Panc1 (cell line): Measurements from ENCODE around the gene NUP50. TPM values are rescaled to one million over a fixed set of nuclear protein-coding genes. Genes with fewer than 3 reads are reported as not detected.

ENCODE experiments used
- ATAC-seq: fragments of 200-7000 bp; cut with Tn5 transposase; 2 replicates; pipeline ENCODE4 v1.9.1; 2020; ENCODE audit warnings: mild to moderate bottlenecking, moderate library complexity
- BruUV-seq: library from RNA; stranded (reverse); fragments of 400-500 nt; replicated peaks from 2 replicates; lab custom pipeline; 2021; lab: Mats Ljungman, UMichigan
- CTCF ChIA-PET: fragments of 300-600 bp; sonication (Branson Sonifier 250); formaldehyde crosslinking; loops from one replicate; lab custom pipeline; 2022; ENCODE audit warnings: antibody characterized with exemption; lab: Charles Lee
- POLR2A ChIA-PET: fragments of 300-600 bp; sonication (Branson Sonifier 250); formaldehyde crosslinking; loops from one replicate; lab custom pipeline; 2022; ENCODE audit warnings: antibody characterized with exemption; lab: Charles Lee
- DNase-seq: peaks from one replicate; pipeline ENCODE4 v3.0.0-alpha.2; 2010; ENCODE audit warnings: low read depth, low spot score
- H3K27ac ChIP-seq: 2 replicates; pipeline ENCODE4 v1.5.1; 2011; ENCODE audit warnings: mild to moderate bottlenecking, low read length, inconsistent platforms
- H3K27me3 ChIP-seq: fragments of 200-500 bp; sonication (Bioruptor generic); 2 replicates; pipeline ENCODE4 v1.6.0; 2014; ENCODE audit warnings: low read length, inconsistent platforms; ENCODE audit not compliant: control insufficient read depth, insufficient read depth
- H3K36me3 ChIP-seq: fragments of 200-500 bp; sonication (Bioruptor generic); 2 replicates; pipeline ENCODE4 v1.5.1; 2014; ENCODE audit warnings: inconsistent platforms, mild to moderate bottlenecking, low read length, moderate library complexity; ENCODE audit not compliant: control insufficient read depth, insufficient read depth
- H3K4me1 ChIP-seq: 2 replicates; pipeline ENCODE4 v1.5.1; 2011; ENCODE audit warnings: inconsistent platforms, mild to moderate bottlenecking, low read length, moderate library complexity; ENCODE audit not compliant: control insufficient read depth, insufficient read depth
- H3K4me3 ChIP-seq, 2 experiments: 2 replicates each; pipeline ENCODE4 v1.5.1; 2011 to 2012; ENCODE audit warnings: low read depth in 2 of 2, low read length in 2 of 2, mild to moderate bottlenecking in 2 of 2, inconsistent platforms in 1 of 2, moderate library complexity in 1 of 2
- H3K9me3 ChIP-seq: fragments of 200-500 bp; sonication (Bioruptor generic); 2 replicates; pipeline ENCODE4 v1.5.1; 2014; ENCODE audit warnings: low read depth, mild to moderate bottlenecking, inconsistent platforms, low read length, moderate library complexity; ENCODE audit not compliant: control insufficient read depth, insufficient read depth
- CTCF ChIP-seq: fragments of 450-650 bp; IDR thresholded peaks from 2 replicates; pipeline ENCODE4 v1.5.1; 2017; ENCODE audit warnings: mild to moderate bottlenecking
- POLR2AphosphoS5 ChIP-seq: IDR thresholded peaks from 2 replicates; pipeline ENCODE4 v1.6.1; 2012; ENCODE audit warnings: mild to moderate bottlenecking, low read depth, low read length, moderate library complexity
- REST ChIP-seq, 2 experiments: IDR thresholded peaks; 2 replicates each; pipeline ENCODE4 v1.6.1; 2011 to 2012; ENCODE audit warnings: low read depth in 2 of 2, control low read depth in 1 of 2, low read length in 1 of 2, mild to moderate bottlenecking in 1 of 2, moderate library complexity in 1 of 2; ENCODE audit not compliant: insufficient read depth in 1 of 2
- SIN3A ChIP-seq: IDR thresholded peaks from 2 replicates; pipeline ENCODE4 v1.6.1; 2012; ENCODE audit warnings: low read depth, mild to moderate bottlenecking, low read length, moderate library complexity, borderline replicate concordance; ENCODE audit not compliant: insufficient read depth
- TCF7L2 ChIP-seq: IDR thresholded peaks from 2 replicates; pipeline ENCODE4 v1.6.1; 2011; ENCODE audit warnings: mild to moderate bottlenecking, low read depth, low read length, inconsistent platforms
- in situ Hi-C: cut with HindIII; loops from 2 replicates; pipeline ENCODE4 v1.10.0; 2016; ENCODE audit warnings: low sequenced_read_pairs, low pct_unique_long_range_greater_than_20kb
- intact Hi-C: fragments of 100-400 bp; cut with micrococcal nuclease; formaldehyde crosslinking; loops from one replicate; pipeline ENCODE4 v1.10.0; 2022; ENCODE audit not compliant: unreplicated experiment
- total RNA-seq: library from RNA; stranded (reverse); gene quantifications from one replicate; pipeline ENCODE4 v1.2.1, GENCODE V29; 2021; ENCODE audit not compliant: unreplicated experiment

NUP50 gene
- total RNA-seq, 1 experiment from 2014 or later = 52.1 TPM

- Histone ChIP-seq H3K4me3 (no peak overlapping the region), H3K4me1 (peaks cover 9% of the 10 kb centered on the region), H3K27ac (no peak overlapping the region), H3K27me3 (no peaks in the 10 kb centered on the region), H3K36me3 (no peaks in the 10 kb centered on the region), H3K9me3 (no peaks in the 10 kb centered on the region)
- ATAC-seq (no peak), DNase-seq (no peak)
- in situ Hi-C loops = no loop called here
- no peak for TF ChIP-seq SIN3A
- no peak for TF ChIP-seq CTCF
- TF ChIP-seq POLR2AphosphoS5 = no peak
- TF ChIP-seq TCF7L2 = no peak
- no peak for TF ChIP-seq REST (IDR thresholded peaks at IDR 0.05; ENCODE audit: insufficient read depth in 1 of 2, low read depth in 2 of 2, low read length in 1 of 2)
- POLR2A ChIA-PET = no interaction called here
- intact Hi-C loops = no loop called here
- no TSS peak for BruUV-seq
- CTCF ChIA-PET = no interaction called here
Observed at GRCh38 chr22:45198463-45198795, 34.7 kb downstream of the NUP50 start.

- no peaks in the 10 kb centered on the region for H3K36me3 ChIP-seq
- DNase-seq (no peak), ATAC-seq (no peak)
- no peak overlapping the region for H3K27ac ChIP-seq
- ChIA-PET POLR2A (no interaction called here), CTCF (no interaction called here)
- intact Hi-C loops (no loop called here), in situ Hi-C loops (no loop called here)
- H3K27me3 ChIP-seq = no peaks in the 10 kb centered on the region
- no peak overlapping the region for H3K4me3 ChIP-seq
- no TSS peak for BruUV-seq
- no peaks in the 10 kb centered on the region for H3K9me3 ChIP-seq
- TF ChIP-seq SIN3A (no peak), TCF7L2 (no peak), CTCF (no peak), REST (IDR thresholded peaks at IDR 0.05; ENCODE audit: insufficient read depth in 1 of 2, low read depth in 2 of 2, low read length in 1 of 2) (no peak), POLR2AphosphoS5 (no peak)
- H3K4me1 ChIP-seq = peaks cover 9% of the 10 kb centered on the region
Observed at GRCh38 chr22:45199723-45200122, 36.0 kb downstream of the NUP50 start.
